ENCODE results near the gene MZT2B.

DNA sequence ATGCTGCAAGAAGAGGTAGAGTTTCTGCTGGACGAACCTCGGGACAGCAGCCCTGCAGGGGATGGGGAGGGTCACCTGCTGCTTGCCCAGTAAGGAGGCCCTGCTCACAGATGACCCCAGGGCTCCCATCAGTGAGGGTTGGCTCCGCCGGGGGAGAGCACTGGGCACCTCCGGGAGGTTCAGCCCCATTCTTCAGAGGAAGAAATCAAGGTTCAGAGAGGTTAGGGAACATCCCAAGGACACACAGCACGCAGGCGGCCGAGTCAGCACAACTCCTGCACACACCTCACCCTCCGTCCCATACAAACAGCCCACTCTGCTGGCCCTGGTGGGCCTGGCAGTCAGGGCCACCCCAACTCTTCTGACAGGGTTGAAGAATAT lies 25.4 kb upstream of the MZT2B start:
- TF ChIP-seq, protein P1, sequence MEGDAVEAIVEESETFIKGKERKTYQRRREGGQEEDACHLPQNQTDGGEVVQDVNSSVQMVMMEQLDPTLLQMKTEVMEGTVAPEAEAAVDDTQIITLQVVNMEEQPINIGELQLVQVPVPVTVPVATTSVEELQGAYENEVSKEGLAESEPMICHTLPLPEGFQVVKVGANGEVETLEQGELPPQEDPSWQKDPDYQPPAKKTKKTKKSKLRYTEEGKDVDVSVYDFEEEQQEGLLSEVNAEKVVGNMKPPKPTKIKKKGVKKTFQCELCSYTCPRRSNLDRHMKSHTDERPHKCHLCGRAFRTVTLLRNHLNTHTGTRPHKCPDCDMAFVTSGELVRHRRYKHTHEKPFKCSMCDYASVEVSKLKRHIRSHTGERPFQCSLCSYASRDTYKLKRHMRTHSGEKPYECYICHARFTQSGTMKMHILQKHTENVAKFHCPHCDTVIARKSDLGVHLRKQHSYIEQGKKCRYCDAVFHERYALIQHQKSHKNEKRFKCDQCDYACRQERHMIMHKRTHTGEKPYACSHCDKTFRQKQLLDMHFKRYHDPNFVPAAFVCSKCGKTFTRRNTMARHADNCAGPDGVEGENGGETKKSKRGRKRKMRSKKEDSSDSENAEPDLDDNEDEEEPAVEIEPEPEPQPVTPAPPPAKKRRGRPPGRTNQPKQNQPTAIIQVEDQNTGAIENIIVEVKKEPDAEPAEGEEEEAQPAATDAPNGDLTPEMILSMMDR (conservative IDR thresholded peaks at IDR 0.05; ENCODE audit: low read depth, low read length): no peak
- no peak for TF ChIP-seq EZH2 (IDR thresholded peaks at IDR 0.05; ENCODE audit: borderline replicate concordance, low read depth, low read length, poor library complexity, severe bottlenecking)
